HG03039 (cell line): ENCODE measurements around the gene ARSB.

Experiments used
- ATAC-seq: cut with Tn5 transposase; IDR thresholded peaks from one replicate; pipeline ENCODE4 v1.9.1; 2021; ENCODE audit warnings: mild to moderate bottlenecking, moderate library complexity; ENCODE audit not compliant: unreplicated experiment

ARSB gene

GRCh38 chr5:78810098-78810920 lies 174.8 kb downstream of the ARSB start:
- no peak for ATAC-seq

GRCh38 chr5:78809444-78809843 lies 175.7 kb downstream of the ARSB start:
- no peak for ATAC-seq

DNA sequence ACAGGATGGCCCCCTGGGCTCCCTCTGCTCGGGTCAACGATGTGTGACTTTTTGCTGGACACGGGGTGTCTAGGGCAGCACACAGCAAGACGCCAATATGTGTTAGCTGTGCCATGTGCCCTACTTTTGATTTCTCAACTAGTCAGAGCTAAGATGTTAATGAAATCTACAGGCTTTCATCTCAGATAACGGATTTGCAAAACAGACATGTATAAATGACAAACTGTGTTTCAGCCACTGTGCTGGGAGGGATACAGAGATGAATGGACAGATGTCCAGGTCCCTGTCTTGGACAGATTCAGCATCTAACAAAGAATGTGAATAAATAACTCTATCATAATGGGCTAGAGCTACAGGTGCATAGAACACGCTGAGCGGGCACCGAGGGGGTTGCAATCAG lies 176.3 kb downstream of the ARSB start:
- no peak for ATAC-seq

- ATAC-seq = no peak
These were observed 176.7 kb downstream of the ARSB start for GRCh38 chr5:78808380-78808779.

GRCh38 chr5:78806544-78806943 lies 178.6 kb downstream of the ARSB start:
- ATAC-seq = no peak

DNA sequence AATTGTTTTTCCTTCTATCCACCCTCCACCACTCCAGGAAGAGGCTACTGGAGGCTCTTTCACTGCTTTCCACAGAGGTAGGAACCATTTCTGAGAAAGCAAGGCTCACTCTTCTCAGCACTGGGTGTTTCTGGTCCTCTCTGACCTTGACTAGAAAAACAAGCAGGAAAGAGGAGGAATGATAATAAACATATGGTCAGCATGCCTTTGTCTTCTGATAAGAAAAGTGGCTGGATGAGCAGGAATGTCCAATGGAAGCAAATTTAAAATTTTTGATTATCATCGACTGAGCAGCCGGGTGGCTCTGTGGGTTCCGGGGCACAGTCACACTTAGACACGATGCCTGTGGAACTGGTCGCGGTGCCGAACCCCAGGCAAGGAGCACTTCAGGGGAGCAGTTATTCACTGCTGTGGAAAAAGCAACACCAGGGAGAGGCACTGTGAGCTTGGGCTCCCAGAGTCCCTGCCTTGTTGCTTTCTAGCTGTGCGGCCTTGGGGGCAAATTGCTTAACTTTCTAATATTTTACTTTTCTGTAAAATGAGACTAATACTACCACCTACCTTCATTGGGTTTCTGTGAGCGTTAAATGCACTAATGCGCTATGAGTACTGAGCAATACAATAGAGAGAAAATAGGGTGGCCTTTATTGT lies 179.5 kb downstream of the ARSB start:
- no peak for ATAC-seq

- no peak for ATAC-seq
These were observed 180.1 kb downstream of the ARSB start for GRCh38 chr5:78804995-78805394.

GRCh38 chr5:78803941-78804340 lies 181.2 kb downstream of the ARSB start:
- no peak for ATAC-seq

- no peak for ATAC-seq
These were observed 181.8 kb downstream of the ARSB start for GRCh38 chr5:78803353-78803752.

GRCh38 chr5:78801413-78801812 lies 183.7 kb downstream of the ARSB start:
- no peak for ATAC-seq

DNA sequence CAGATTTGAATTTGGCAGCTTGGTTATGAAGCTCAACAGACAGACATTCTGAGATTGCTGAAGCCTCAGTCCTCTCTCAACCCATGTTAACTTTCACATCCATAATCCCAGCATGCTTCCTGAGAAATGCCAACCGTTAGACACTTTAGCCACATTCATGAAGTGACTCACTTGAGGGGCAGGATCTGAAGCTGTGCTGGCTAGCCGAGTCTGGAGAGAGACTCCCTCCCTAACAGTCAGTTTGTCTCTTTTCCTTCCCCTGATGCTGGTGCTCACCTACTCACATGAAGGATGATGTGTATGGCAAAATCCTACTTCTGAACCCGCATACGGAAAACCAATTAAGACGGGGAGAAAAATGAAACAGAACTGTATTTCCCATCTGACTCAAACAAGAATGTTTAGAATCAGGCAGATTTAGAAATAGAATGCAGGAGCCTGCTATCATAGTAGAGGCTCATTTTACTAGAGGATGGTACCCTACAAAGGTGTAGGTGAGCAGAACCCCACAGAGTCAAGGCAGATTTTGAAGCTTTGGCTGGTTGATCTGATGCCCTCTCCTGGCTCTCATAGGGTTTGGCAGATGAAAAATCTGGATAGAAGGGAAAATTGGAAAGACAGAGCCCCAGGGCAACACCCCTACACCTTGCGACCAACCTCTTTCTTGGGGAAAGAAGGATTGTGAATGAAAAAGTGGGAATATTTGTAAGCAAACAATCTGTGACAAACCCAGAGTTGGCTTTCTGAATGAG lies 185.7 kb downstream of the ARSB start:
- ATAC-seq = no peak

GRCh38 chr5:78798673-78799029 lies 186.5 kb downstream of the ARSB start:
- no peak for ATAC-seq

DNA sequence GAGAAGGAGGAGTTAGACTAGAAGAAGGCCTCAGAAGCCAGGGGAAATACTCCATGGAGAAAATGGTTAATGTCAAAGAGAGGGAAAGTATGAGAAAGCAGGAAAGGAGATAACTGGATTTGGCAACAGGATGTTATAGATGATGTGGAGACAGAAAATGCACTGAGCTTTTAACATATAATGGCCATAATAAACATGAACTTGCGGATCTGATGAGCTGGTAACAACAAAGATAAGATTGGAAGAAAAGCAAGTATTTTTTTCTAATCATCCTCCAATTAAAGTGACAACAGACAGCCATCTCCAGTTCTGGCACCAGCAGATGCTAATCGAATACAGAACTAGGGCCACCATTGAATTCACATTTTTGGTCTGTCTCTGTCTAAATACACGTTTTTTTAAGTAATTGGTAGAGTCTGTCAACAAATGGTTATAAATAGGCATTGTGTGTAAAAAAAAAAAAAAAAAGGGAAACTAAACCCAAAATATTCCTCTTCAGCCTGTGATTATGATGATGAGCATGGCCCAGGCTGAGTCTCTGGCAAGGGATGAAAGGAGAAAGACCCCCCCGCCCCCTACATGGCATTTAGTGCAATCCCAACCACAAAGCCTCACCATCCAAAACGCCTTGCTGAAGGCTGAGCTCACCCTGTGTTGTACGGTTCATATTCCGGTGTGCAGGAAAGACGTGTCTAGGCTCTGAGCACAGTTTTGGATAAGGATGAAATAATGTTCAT lies 187.0 kb downstream of the ARSB start:
- no peak for ATAC-seq

GRCh38 chr5:78795757-78796156 lies 189.4 kb downstream of the ARSB start:
- ATAC-seq = no peak

DNA sequence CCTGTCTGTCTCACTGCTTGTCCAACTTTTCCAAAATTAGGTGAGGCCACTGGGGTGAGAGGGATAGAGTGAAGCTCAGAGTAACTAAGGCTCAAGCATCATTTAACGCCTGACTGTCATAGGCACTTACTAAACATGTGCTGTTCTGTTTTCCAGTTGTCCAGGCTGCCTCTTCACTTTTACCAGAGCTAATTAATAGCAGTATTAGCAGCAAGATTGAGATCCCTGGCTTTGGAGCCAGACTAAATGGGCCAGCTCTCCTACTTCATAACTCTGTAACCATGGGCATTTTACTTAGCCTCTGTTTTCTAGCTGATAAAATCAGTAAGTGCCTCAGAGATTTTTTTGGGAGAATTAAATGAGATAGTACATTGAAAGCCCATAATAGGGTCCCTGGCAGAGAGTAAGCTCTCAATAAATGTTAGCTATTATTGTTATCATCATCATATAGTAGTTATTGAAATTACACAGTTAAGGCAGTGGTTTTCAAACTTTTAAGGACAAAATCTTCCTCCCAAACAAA lies 190.4 kb downstream of the ARSB start:
- no peak for ATAC-seq

DNA sequence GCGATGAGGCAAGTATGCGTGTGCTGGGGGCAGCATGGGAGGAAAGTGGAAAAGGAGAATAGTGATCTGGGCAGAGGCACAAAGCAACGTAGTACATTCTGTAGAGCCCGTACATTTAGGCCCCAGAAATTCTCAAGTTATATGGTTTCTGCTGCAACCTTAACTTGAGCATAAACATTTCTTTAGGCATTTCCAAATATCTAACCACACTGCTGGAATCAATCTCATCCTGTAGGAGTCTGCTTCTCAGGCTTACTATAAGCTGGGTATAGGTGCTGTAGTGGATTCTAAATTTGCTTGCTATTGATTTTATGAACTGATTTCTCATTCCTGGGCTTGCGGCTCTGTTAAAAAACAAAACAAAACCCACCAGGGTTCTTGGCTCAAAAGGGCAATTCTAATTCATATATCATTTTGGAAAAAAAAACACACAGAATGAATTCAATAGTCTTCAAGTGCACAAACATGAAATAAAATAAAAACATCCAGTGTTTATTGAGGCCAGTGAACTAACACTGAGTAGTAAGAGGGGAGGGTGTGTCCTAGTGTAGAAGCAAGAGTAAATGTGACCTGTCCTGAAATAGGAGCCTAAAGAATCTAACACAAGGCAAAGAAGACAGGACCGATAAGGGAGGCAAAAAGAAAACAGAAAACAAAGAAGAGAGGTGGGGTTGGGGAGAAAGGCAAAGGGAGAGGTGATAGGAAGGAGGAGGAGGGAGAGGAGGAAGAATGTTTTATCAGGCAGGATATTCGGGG lies 191.0 kb downstream of the ARSB start:
- ATAC-seq = no peak

DNA sequence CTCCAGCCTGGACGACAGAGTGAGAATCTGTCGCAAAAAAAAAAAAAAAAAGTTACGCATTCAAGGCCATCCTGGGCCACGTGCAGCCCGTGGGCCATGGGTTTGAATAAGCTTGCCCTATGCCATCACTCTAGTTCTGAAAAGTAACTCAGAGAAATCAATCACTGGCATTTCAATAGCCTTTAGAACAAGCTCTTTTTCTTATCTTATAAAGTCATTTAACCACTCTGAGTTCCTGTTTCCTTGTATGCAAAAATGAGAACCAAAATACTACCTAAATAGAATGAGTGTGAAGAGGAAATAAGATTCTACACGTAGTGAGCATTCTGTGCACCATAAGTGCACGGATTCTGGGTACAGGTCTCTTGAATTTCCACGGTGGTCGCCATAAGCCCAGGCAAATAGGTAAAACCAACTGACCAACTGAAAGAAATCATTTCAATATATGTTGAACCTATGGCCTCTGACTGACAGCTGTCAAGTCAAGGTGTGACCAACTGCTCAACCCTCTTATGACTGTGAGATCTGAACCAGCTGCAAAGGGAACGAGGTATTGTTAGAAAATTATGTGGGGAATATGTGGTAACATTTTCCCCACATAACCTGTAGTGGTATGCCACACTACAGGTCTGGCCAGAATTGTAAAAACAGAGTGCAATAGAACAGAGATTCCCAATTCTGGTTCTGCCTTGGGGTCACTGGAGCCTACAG lies 192.6 kb downstream of the ARSB start:
- ATAC-seq = no peak

DNA sequence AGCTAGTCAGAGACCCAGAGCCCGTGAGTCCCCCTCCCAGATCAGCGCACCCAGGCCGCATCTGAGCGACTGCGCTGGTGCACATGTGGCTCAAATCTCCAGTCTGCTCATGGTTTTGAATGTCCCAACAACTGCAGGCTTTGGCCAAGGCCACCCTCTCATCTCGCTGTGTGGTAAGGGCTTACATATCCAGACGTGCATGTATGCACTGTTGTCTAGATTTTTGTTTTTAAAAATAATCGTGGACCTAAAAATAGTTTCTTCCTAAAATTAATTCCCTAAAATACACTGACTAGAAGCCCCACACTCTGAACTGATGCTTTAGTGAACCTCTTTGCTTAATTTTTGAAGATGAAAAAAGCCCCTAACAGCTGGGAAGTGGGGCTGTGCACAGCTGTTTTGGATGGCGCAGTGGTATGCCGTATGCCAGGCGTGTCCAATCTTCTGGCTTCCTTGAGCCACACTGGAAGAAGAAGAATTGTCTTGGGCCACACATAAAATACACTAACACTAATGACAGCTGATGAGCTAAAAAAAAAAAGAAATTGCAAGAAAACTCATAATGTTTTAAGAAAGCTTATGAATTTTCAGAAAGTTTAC lies 193.5 kb downstream of the ARSB start:
- ATAC-seq = no peak

GRCh38 chr5:78787783-78788182 lies 197.3 kb downstream of the ARSB start:
- no peak for ATAC-seq
